Right lobe of liver (tissue), 4 donors: ENCODE data around the gene ATG7.

Source experiments
- CTCF ChIP-seq, 4 donors: fragments of 200-600 bp in 3 of 4; fragments of 450-650 bp in 1 of 4; IDR thresholded peaks; one replicate each; pipeline versions ENCODE4 v1.5.1 to v1.8.0; 2016 to 2022; ENCODE audit warnings: antibody characterized with exemption in 4 of 4, mild to moderate bottlenecking in 2 of 4
- POLR2A ChIP-seq: fragments of 450-650 bp; IDR thresholded peaks from one replicate; pipeline ENCODE4 v1.6.1; 2017; ENCODE audit warnings: antibody characterized with exemption, mild to moderate bottlenecking
- donor health status: DM: no; HTN: no; CAD: no.
- donor health status: DM: no; HTN: no; CAD: no.
- donor health status: DM: no; HTN: yes; CAD: no.

DNA sequence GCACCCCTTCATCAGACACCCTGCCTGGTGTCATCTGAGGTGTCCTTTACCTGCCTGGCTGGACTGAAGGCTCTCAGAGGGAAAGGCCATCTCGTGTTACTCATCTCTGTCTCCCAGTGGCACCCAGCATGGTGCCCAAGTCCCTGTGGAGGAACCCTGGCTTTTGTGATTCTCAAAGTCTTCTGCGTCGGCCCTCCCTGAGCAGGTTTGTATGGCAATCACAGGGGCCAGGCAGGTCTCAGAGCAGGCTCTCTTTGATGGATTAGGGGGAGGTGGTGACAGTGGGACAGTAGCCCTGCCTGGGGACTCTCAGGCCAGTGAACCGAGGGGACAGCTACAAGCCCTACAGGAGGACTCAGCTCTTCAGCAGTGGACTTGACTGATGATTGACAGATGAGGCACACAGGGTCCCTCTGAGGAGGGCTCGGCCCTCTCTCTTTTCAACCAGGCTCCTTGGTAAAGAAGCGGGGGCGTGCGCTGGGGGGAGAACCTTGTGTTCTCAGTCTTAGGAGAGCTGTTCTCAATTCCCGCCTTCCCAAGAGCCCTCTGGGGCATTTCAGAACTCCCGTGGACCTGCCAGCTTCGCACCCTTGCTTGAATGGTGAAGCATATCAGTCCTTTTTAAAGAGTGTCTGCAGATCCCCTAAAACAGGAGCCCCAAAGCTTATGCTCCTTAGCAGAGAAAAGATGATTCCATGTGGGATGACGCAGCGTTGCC is 263.2 kb downstream of the ATG7 start:
- TF ChIP-seq CTCF (IDR thresholded peaks at IDR 0.05) (no peak), POLR2A (no peak)
